K562 (cell line): ENCODE results near the gene SSU72. TPM values are rescaled to one million over a fixed set of nuclear protein-coding genes. Genes with fewer than 3 reads are reported as not detected.

ENCODE experiments used
- ARID2 ChIP-seq: fragments of 450-650 bp; IDR thresholded peaks from 2 replicates; pipeline ENCODE4 v1.6.1; 2017; ENCODE audit warnings: antibody characterized with exemption, mild to moderate bottlenecking
- CREBBP ChIP-seq: IDR thresholded peaks from one replicate; pipeline ENCODE4 v1.6.1; 2012; ENCODE audit warnings: low read depth, mild to moderate bottlenecking, control low read depth, inconsistent platforms, low read length
- GTF3C2 ChIP-seq: IDR thresholded peaks from 3 replicates; pipeline ENCODE4 v1.6.1; 2011; ENCODE audit warnings: borderline replicate concordance, mild to moderate bottlenecking, moderate library complexity; ENCODE audit not compliant: insufficient read length; ENCODE audit errors: extremely low read depth
- HLTF ChIP-seq: fragments of 450-650 bp; IDR thresholded peaks from 2 replicates; pipeline ENCODE4 v1.6.1; 2016
- KDM2B ChIP-seq: fragments of 250-450 bp; sonication (Bioruptor Pico); IDR thresholded peaks from 2 replicates; pipeline ENCODE4 v1.8.0; 2021; ENCODE audit warnings: mild to moderate bottlenecking, moderate library complexity
- MED1 ChIP-seq: sonication (generic); formaldehyde crosslinking; IDR thresholded peaks from 2 replicates; pipeline ENCODE4 v1.8.1; 2023; ENCODE audit warnings: missing genetic modification reagents, borderline replicate concordance
- MXD1 ChIP-seq: fragments of 250-450 bp; sonication (Bioruptor Pico); IDR thresholded peaks from 2 replicates; pipeline ENCODE4 v1.8.0; 2021; ENCODE audit warnings: borderline replicate concordance, mild to moderate bottlenecking, moderate library complexity; ENCODE audit not compliant: poor library complexity, severe bottlenecking
- NFE2 ChIP-seq: IDR thresholded peaks from 2 replicates; pipeline ENCODE4 v1.6.1; 2014; ENCODE audit warnings: antibody characterized with exemption, low read depth
- NKRF ChIP-seq: fragments of 450-650 bp; IDR thresholded peaks from 2 replicates; pipeline ENCODE4 v1.6.1; 2016; ENCODE audit warnings: borderline replicate concordance
- OTX1 ChIP-seq: fragments of 450-650 bp; formaldehyde crosslinking; IDR thresholded peaks from 2 replicates; pipeline ENCODE4 v1.4.0; 2022; ENCODE audit warnings: mild to moderate bottlenecking
- PTRF ChIP-seq: fragments of 450-650 bp; IDR thresholded peaks from 2 replicates; pipeline ENCODE4 v1.6.1; 2016; ENCODE audit warnings: mild to moderate bottlenecking, missing genetic modification characterization, missing compliant biosample characterization
- SPI1 ChIP-seq: IDR thresholded peaks from 2 replicates; pipeline ENCODE4 v1.6.1; 2011; ENCODE audit warnings: low read depth, low read length, control low read depth, borderline replicate concordance
- SRSF1 ChIP-seq: fragments of 200-400 bp; formaldehyde crosslinking; IDR thresholded peaks from 2 replicates; pipeline ENCODE4 v1.6.1; 2017; ENCODE audit warnings: mild to moderate bottlenecking, low read depth, low read length, moderate library complexity
- ZKSCAN3 ChIP-seq: fragments of 250-450 bp; sonication (Bioruptor Pico); IDR thresholded peaks from 2 replicates; pipeline ENCODE4 v1.4.0; 2020
- ZKSCAN8 ChIP-seq: fragments of 200-800 bp; sonication (Bioruptor generic); IDR thresholded peaks from 2 replicates; pipeline ENCODE4 v1.6.1; 2016; ENCODE audit warnings: missing genetic modification characterization, missing compliant biosample characterization
- ZNF354B ChIP-seq: fragments of 250-450 bp; sonication (Bioruptor Pico); IDR thresholded peaks from 2 replicates; pipeline ENCODE4 v1.4.0; 2020
- ZNF395 ChIP-seq: fragments of 200-800 bp; sonication (Bioruptor generic); IDR thresholded peaks from 2 replicates; pipeline ENCODE4 v1.6.1; 2017; ENCODE audit warnings: missing genetic modification characterization, missing compliant biosample characterization
- ZNF717 ChIP-seq: fragments of 250-450 bp; sonication (Bioruptor Pico); IDR thresholded peaks from 2 replicates; pipeline ENCODE4 v1.5.0; 2021
- ZNF77 ChIP-seq: fragments of 250-450 bp; sonication (Bioruptor Pico); IDR thresholded peaks from 2 replicates; pipeline ENCODE4 v1.5.0; 2020
- ZNF830 ChIP-seq: fragments of 250-450 bp; sonication (Bioruptor Pico); IDR thresholded peaks from 2 replicates; pipeline ENCODE4 v1.5.0; 2021; ENCODE audit warnings: mild to moderate bottlenecking
- polyA plus RNA-seq, 8 experiments: library from polyadenylated mRNA; depleted of rRNA in 4 of 8; stranded (reverse) in 5 of 8; unstranded in 3 of 8; fragments of >200 nt; fragmentation: Nextera tagmentation in 2 of 8; fragmentation: Illumina TruSeq in 1 of 8; extraction: Ambion mirVana in 2 of 8; extraction: Trizol in 1 of 8; gene quantifications; 2 replicates each; pipeline versions ENCODE4 v1.2.1 to v1.2.3, GENCODE V29; 2011 to 2014; ENCODE audit warnings: inconsistent platforms in 1 of 8, missing spikeins in 1 of 8
- total RNA-seq, 7 experiments: library from RNA; depleted of rRNA in 6 of 7; stranded (reverse); fragments of >200 nt in 6 of 7; fragmentation: Illumina TruSeq in 2 of 7; extraction: Trizol in 2 of 7; gene quantifications; 2 replicates each; pipeline versions ENCODE4 v1.2.1 to v1.2.3, GENCODE V29; 2011 to 2021; ENCODE audit warnings: low replicate concordance in 1 of 7

The SSU72 gene
- total and polyA plus RNA-seq, 9 of the 15 experiments (the other 6 are each of a cell fraction or from before 2014, with no cell fraction given) = 70.8 to 201 (median 94.6) TPM

- peak; percentile 98 for TF ChIP-seq ZNF395 (CRISPR knock-in tag)
- TF ChIP-seq GTF3C2 = no peak
- no peak for TF ChIP-seq HLTF
- TF ChIP-seq ARID2 = no peak
- no peak for TF ChIP-seq ZNF77 (CRISPR knock-in tag)
- TF ChIP-seq ZKSCAN3 = no peak
- TF ChIP-seq ZNF830 = no peak
- TF ChIP-seq SPI1 = no peak
- 0 out of 2 replicates have a peak, but pooled peaks have one; percentile 34 for TF ChIP-seq KDM2B (CRISPR knock-in tag)
- TF ChIP-seq MED1 (CRISPR knock-in tag) = no peak
- TF ChIP-seq ZNF354B (CRISPR knock-in tag) = peak; percentile 89
- TF ChIP-seq CREBBP = no peak
- peak; percentile 90 for TF ChIP-seq ZKSCAN8 (CRISPR knock-in tag)
- no peak for TF ChIP-seq MXD1
- TF ChIP-seq ZNF717 (CRISPR knock-in tag) = no peak
- no peak for TF ChIP-seq NFE2
- TF ChIP-seq NKRF = no peak
- peak; percentile 94 for TF ChIP-seq PTRF
- TF ChIP-seq SRSF1 = no peak
- 0 out of 2 replicates have a peak, but pooled peaks have one; percentile 64 for TF ChIP-seq OTX1 (CRISPR knock-in tag)
These were observed 35.3 kb upstream of the SSU72 start (continued) for GRCh38 chr1:1609822-1610485.
